Hematopoietic multipotent progenitor cell treated with erythropoietin and hydrocortisone succinate and interleukin-3 and kit ligand, for 15 days (in vitro differentiated cells): Measurements from ENCODE around the gene GTF2E1.
"Not testable (repeated sequence)": the region's sequence is repeated elsewhere in the genome, so short reads cannot be mapped to it uniquely, and the experiment has no call there.

Source experiments
- DNase-seq: peaks from one replicate; pipeline ENCODE4 v3.0.0-alpha.2; 2015; ENCODE audit warnings: low spot score

Gene GTF2E1

GRCh38 chr3:120756061-120756460, 13.5 kb downstream of the GTF2E1 start:
- DNase-seq, result no peak

GRCh38 chr3:120758551-120758950, 16.0 kb downstream of the GTF2E1 start:
- not testable (repeated sequence) for DNase-seq

GRCh38 chr3:120762615-120763014, 20.1 kb downstream of the GTF2E1 start:
- DNase-seq, result no peak

- DNase-seq, result no peak
Measured at GRCh38 chr3:120763601-120764000, 21.1 kb downstream of the GTF2E1 start.

- no peak for DNase-seq
Measured at GRCh38 chr3:120764206-120764605, 21.7 kb downstream of the GTF2E1 start.

GRCh38 chr3:120765830-120766493, 23.4 kb downstream of the GTF2E1 start:
- DNase-seq, result no peak

- no peak for DNase-seq
Measured at GRCh38 chr3:120766576-120766975, 24.0 kb downstream of the GTF2E1 start.

- no peak for DNase-seq
Measured at GRCh38 chr3:120767106-120767505, 24.6 kb downstream of the GTF2E1 start.

GRCh38 chr3:120769436-120769835, 26.9 kb downstream of the GTF2E1 start:
- DNase-seq, result no peak

GRCh38 chr3:120770891-120771290, 28.3 kb downstream of the GTF2E1 start:
- DNase-seq, result no peak

GRCh38 chr3:120772081-120772480, 29.5 kb downstream of the GTF2E1 start:
- no peak for DNase-seq

- DNase-seq, result no peak
Measured at GRCh38 chr3:120773932-120774331, 31.4 kb downstream of the GTF2E1 start.

- DNase-seq, result no peak
Measured at GRCh38 chr3:120775411-120775810, 32.9 kb downstream of the GTF2E1 start.

- no peak for DNase-seq
Measured at GRCh38 chr3:120778776-120779175, 36.2 kb downstream of the GTF2E1 start.

GRCh38 chr3:120780977-120781376, 38.4 kb downstream of the GTF2E1 start:
- DNase-seq, result no peak

- not testable (repeated sequence) for DNase-seq
Measured at GRCh38 chr3:120785832-120786231, 43.3 kb downstream of the GTF2E1 start.

- DNase-seq, result no peak
Measured at GRCh38 chr3:120791010-120791409, 48.5 kb downstream of the GTF2E1 start.

- DNase-seq, result no peak
Measured at GRCh38 chr3:120791913-120792312, 49.4 kb downstream of the GTF2E1 start.

- no peak for DNase-seq
Measured at GRCh38 chr3:120793601-120794000, 51.1 kb downstream of the GTF2E1 start.

GRCh38 chr3:120795017-120795648, 52.6 kb downstream of the GTF2E1 start:
- DNase-seq, result peak; percentile 68

- DNase-seq, result no peak
Measured at GRCh38 chr3:120795959-120796358, 53.4 kb downstream of the GTF2E1 start.

- DNase-seq, result no peak
Measured at GRCh38 chr3:120796976-120797375, 54.4 kb downstream of the GTF2E1 start.

GRCh38 chr3:120797857-120798256, 55.3 kb downstream of the GTF2E1 start:
- DNase-seq, result no peak

- DNase-seq, result no peak
Measured at GRCh38 chr3:120798346-120798745, 55.8 kb downstream of the GTF2E1 start.
